Astrocyte (in vitro differentiated cells and primary cell): Measurements from ENCODE around the gene BMF. TPM values are rescaled to one million over a fixed set of nuclear protein-coding genes. Genes with fewer than 3 reads are reported as not detected.

Source experiments
- DNase-seq: peaks from one replicate; pipeline ENCODE4 v3.0.0-alpha.2; 2010; ENCODE audit warnings: low read depth
- FAIRE-seq: peaks from 2 replicates; lab custom pipeline; 2011; peaks lifted over from hg19 to GRCh38; lab: Jason Lieb, UNC
- H2AFZ ChIP-seq: 2 replicates; pipeline ENCODE4 v1.6.0; 2012; ENCODE audit warnings: low read depth, low read length, inconsistent platforms
- H3K27ac ChIP-seq: 2 replicates; pipeline ENCODE4 v1.5.1; 2011; ENCODE audit warnings: low read depth, low read length, inconsistent platforms
- H3K27me3 ChIP-seq: 2 replicates; pipeline ENCODE4 v1.6.0; 2011; ENCODE audit warnings: low read length, inconsistent platforms; ENCODE audit not compliant: insufficient read depth
- H3K36me3 ChIP-seq: 2 replicates; pipeline ENCODE4 v1.5.1; 2011; ENCODE audit warnings: low read length, inconsistent platforms; ENCODE audit not compliant: insufficient read depth
- H3K4me1 ChIP-seq: 2 replicates; pipeline ENCODE4 v1.5.1; 2011; ENCODE audit warnings: low read length, inconsistent platforms; ENCODE audit not compliant: insufficient read depth
- H3K4me2 ChIP-seq: 2 replicates; pipeline ENCODE4 v1.6.0; 2012; ENCODE audit warnings: low read length, inconsistent platforms
- H3K4me3 ChIP-seq: 2 replicates; pipeline ENCODE4 v1.5.1; 2011; ENCODE audit warnings: low read depth, mild to moderate bottlenecking, low read length, inconsistent platforms; ENCODE audit not compliant: insufficient read depth
- H3K79me2 ChIP-seq: 2 replicates; pipeline ENCODE4 v1.6.0; 2012; ENCODE audit warnings: mild to moderate bottlenecking, low read length, inconsistent platforms; ENCODE audit not compliant: insufficient read depth
- H3K9ac ChIP-seq: 2 replicates; pipeline ENCODE4 v1.6.0; 2012; ENCODE audit warnings: mild to moderate bottlenecking, low read length, inconsistent platforms
- H3K9me3 ChIP-seq: 2 replicates; pipeline ENCODE4 v1.5.1; 2012; ENCODE audit warnings: low read depth, mild to moderate bottlenecking, low read length, inconsistent platforms; ENCODE audit not compliant: insufficient read depth
- H4K20me1 ChIP-seq: 2 replicates; pipeline ENCODE4 v1.6.0; 2012; ENCODE audit warnings: low read length, inconsistent platforms; ENCODE audit not compliant: insufficient read depth
- H3K27ac Mint-ChIP-seq: one replicate; pipeline ENCODE4 v1.8.0; 2021; ENCODE audit warnings: mild to moderate bottlenecking, mixed read lengths; ENCODE audit not compliant: unreplicated experiment
- H3K27me3 Mint-ChIP-seq: one replicate; pipeline ENCODE4 v1.8.0; 2021; ENCODE audit warnings: low read depth, mixed read lengths; ENCODE audit not compliant: unreplicated experiment
- H3K36me3 Mint-ChIP-seq: one replicate; pipeline ENCODE4 v1.8.0; 2021; ENCODE audit warnings: low read depth, mixed read lengths; ENCODE audit not compliant: unreplicated experiment
- H3K4me1 Mint-ChIP-seq: one replicate; pipeline ENCODE4 v1.8.0; 2021; ENCODE audit warnings: low read depth, mixed read lengths; ENCODE audit not compliant: unreplicated experiment
- H3K4me3 Mint-ChIP-seq: one replicate; pipeline ENCODE4 v1.8.0; 2021; ENCODE audit warnings: mild to moderate bottlenecking, moderate library complexity, mixed read lengths; ENCODE audit not compliant: unreplicated experiment
- H3K9me3 Mint-ChIP-seq: one replicate; pipeline ENCODE4 v1.8.0; 2021; ENCODE audit warnings: mild to moderate bottlenecking, mixed read lengths; ENCODE audit not compliant: unreplicated experiment
- EZH2 ChIP-seq: IDR thresholded peaks from 2 replicates; pipeline ENCODE4 v1.6.1; 2012; ENCODE audit warnings: mild to moderate bottlenecking, low read length, inconsistent platforms; ENCODE audit not compliant: insufficient read depth
- total RNA-seq: library from RNA; stranded (reverse); gene quantifications from 2 replicates; pipeline ENCODE4 v1.2.1, GENCODE V29; 2021
- TF ChIP-seq, protein P1 (sequence below): IDR thresholded peaks from 2 replicates; pipeline ENCODE4 v1.5.1; 2011; ENCODE audit warnings: low read depth, mild to moderate bottlenecking, inconsistent platforms, low read length, moderate library complexity; ENCODE audit not compliant: insufficient read depth

BMF gene
- total RNA-seq, 1 donor from 2014 or later, result 31.8 TPM

DNA sequence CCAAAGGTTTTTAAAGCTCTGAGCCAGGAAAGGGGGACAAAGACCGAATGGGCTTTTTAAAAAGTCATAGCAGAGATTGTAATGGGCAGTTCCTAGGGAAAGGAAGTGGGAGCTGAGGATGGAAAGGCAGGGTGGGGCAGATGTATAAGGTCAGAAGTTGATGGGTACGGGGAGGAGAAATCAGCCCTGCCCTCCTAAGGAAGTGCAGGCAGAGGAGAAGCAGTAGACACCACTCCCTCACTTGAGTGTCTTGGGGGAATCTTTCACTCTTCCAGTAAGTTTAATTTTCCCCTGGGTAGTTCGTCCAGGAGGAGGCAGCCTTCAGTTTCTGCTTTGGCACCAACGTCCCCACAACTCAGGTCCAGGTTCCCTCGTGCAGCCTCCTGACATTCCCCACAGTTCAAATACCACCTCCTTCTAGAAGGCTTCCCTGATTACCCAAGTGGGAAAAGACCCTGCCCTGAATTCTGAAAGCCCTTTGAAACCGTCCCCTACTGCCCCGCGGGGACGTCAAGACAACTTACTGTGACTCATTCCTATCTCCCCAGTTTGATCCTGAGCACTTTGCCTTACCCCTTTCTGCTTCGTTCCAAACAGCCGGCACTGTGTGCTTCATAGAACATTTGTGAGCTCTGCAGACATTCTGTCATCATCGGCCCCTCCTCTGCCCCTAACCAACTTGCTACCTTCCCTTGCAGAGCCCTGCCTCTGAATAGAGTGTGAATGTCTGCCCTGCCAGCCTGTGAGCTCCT, 55.4 kb downstream of the BMF start:
- Mint-ChIP-seq H3K27ac (peak overlapping the region; percentile 23), H3K27me3 (no peaks in the 10 kb centered on the region), H3K4me1 (peaks cover 30% of the 10 kb centered on the region), H3K36me3 (peaks cover 9% of the 10 kb centered on the region), H3K9me3 (no peaks in the 10 kb centered on the region), H3K4me3 (peak overlapping the region; percentile 2)
- H3K9me3 ChIP-seq, result no peaks in the 10 kb centered on the region
- H3K4me1 ChIP-seq, result peaks cover 17% of the 10 kb centered on the region
- FAIRE-seq (no peak), DNase-seq (no peak)
- no peaks in the 10 kb centered on the region for H4K20me1 ChIP-seq
- no peak overlapping the region for H3K27ac ChIP-seq
- no peak for TF ChIP-seq EZH2
- TF ChIP-seq, protein P1, sequence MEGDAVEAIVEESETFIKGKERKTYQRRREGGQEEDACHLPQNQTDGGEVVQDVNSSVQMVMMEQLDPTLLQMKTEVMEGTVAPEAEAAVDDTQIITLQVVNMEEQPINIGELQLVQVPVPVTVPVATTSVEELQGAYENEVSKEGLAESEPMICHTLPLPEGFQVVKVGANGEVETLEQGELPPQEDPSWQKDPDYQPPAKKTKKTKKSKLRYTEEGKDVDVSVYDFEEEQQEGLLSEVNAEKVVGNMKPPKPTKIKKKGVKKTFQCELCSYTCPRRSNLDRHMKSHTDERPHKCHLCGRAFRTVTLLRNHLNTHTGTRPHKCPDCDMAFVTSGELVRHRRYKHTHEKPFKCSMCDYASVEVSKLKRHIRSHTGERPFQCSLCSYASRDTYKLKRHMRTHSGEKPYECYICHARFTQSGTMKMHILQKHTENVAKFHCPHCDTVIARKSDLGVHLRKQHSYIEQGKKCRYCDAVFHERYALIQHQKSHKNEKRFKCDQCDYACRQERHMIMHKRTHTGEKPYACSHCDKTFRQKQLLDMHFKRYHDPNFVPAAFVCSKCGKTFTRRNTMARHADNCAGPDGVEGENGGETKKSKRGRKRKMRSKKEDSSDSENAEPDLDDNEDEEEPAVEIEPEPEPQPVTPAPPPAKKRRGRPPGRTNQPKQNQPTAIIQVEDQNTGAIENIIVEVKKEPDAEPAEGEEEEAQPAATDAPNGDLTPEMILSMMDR, result no peak
- H3K36me3 ChIP-seq, result no peaks in the 10 kb centered on the region
- no peak overlapping the region for H3K4me3 ChIP-seq
- no peaks in the 10 kb centered on the region for H3K27me3 ChIP-seq
- no peak overlapping the region for H3K9ac ChIP-seq
- no peaks in the 10 kb centered on the region for H3K79me2 ChIP-seq
- H3K4me2 ChIP-seq, result no peak overlapping the region
- no peak overlapping the region for H2AFZ ChIP-seq

- Histone ChIP-seq H3K79me2 (no peaks in the 10 kb centered on the region), H4K20me1 (no peaks in the 10 kb centered on the region), H2AFZ (no peak overlapping the region), H3K27ac (no peak overlapping the region), H3K4me1 (peaks cover 24% of the 10 kb centered on the region), H3K9ac (no peak overlapping the region), H3K9me3 (no peaks in the 10 kb centered on the region), H3K27me3 (no peaks in the 10 kb centered on the region), H3K36me3 (no peaks in the 10 kb centered on the region), H3K4me3 (no peak overlapping the region), H3K4me2 (no peak overlapping the region)
- H3K4me3 Mint-ChIP-seq, result no peak overlapping the region
- no peak for TF ChIP-seq EZH2
- TF ChIP-seq, protein P1, result no peak
- H3K9me3 Mint-ChIP-seq, result no peaks in the 10 kb centered on the region
- H3K4me1 Mint-ChIP-seq, result peaks cover 32% of the 10 kb centered on the region
- H3K27ac Mint-ChIP-seq, result no peak overlapping the region
- H3K27me3 Mint-ChIP-seq, result no peaks in the 10 kb centered on the region
- FAIRE-seq (no peak), DNase-seq (no peak)
- peaks cover 7% of the 10 kb centered on the region for H3K36me3 Mint-ChIP-seq
Observed at GRCh38 chr15:40052604-40053003, 56.1 kb downstream of the BMF start.
